GM21367 (cell line): ENCODE results near the gene SLC47A2.
"Not testable (repeated sequence)": the region's sequence is repeated elsewhere in the genome, so short reads cannot be mapped to it uniquely, and the experiment has no call there.

Source experiments
- ATAC-seq: cut with Tn5 transposase; IDR thresholded peaks from one replicate; pipeline ENCODE4 v1.9.1; 2021; ENCODE audit not compliant: unreplicated experiment

Gene SLC47A2

DNA sequence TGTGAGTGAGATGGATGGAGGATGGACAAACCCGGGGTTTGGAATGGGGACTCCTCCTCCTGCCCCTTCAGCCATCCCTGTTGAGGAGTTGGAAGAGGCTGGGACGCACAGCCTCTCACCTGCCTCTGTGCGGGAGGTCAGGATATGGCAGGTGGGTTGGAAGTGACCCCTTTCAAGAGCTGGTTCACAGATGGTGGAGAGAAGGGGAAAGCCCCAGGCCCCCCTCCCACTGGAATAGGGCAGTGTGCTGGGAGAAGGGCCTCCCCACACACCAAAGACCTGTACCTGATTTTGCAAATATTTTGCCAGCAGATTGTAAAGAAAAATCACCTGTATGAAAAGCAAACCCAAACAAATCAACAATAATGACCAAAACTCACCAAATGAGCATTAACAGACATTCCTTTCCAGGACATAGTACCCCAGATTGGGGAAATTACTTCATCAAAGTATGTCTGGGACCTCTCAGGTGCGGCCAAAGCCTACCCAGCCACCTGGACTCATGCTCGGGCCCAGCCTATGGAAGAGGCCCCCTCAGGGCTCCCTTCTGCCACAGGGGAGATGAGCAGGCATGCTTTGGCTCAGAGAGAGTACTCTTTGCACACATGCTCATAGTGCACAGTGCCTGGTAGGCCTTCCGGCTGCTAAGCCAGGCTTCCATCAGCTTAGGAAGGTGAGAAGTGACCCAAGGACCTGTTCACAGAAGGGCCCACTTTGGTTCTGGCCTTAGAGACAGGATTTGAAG is 7.8 kb downstream of the SLC47A2 start:
- no peak for ATAC-seq

GRCh38 chr17:19707728-19708221 is 8.6 kb downstream of the SLC47A2 start:
- ATAC-seq: no peak

DNA sequence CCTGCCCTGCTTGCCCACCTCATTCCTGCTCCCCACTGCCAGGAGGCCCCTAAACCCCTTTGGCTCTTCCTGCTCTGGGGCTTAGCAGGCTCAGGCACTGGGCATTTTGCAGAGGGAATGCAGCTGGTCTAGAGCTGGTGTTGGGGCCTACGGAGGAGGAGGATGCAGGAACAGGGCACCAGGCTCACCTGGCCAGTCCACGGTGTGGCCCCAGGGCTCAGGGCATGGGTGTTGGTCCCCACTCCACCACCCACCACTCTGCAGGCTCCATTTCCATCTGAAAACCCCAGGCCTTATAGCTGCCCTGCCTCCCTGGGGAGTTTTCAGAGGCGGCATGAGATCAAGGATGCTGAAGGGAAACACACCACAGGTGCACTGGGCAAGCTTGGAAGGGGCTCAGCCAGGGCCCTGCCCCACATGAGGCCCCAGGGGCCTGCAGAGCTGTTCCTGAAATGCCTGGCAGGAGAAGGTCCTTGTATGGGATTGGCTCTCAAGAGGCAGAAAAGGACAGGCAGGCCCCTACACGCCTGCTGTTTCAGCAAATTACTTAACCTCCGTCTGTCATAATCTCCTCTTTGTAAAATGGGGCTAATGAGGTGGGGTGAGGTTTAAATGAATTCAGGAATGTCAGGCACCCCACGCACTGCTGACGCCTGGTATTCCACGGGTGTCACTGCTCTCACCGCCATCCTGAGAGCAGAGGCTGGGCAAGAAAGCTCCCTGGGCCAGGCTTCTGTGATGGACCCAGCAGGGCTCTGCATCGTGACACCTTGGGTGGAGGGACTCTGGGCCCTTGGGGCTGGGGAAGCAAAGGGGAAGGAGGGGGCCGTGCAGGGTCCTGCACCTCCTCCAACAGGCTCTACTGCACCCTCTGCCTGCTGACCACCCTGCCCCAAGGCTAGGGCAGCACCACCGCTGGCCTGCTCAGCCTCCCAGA is 9.3 kb downstream of the SLC47A2 start:
- no peak for ATAC-seq

- no peak for ATAC-seq
Observed at GRCh38 chr17:19705771-19706770, 10.3 kb downstream of the SLC47A2 start.

DNA sequence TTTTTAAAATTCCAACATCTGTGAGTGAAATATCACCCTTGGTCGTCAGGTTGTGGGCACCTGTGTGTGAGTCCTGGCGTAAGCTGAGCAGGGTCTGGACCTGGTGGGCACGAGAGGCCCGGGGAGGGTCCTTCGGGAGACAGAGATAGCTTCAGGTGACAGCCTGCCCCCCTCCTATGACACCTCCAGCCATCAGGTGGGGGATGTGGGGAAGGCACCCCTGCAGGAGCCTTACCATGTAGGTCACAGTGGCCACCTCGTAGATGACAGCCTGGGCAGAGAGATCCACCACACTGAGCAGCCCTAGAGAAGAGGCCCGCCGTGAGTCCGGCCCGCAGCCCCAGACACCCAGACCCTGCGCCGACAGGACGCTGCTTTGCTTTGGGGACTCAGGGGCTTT is 11.2 kb downstream of the SLC47A2 start:
- ATAC-seq: no peak

DNA sequence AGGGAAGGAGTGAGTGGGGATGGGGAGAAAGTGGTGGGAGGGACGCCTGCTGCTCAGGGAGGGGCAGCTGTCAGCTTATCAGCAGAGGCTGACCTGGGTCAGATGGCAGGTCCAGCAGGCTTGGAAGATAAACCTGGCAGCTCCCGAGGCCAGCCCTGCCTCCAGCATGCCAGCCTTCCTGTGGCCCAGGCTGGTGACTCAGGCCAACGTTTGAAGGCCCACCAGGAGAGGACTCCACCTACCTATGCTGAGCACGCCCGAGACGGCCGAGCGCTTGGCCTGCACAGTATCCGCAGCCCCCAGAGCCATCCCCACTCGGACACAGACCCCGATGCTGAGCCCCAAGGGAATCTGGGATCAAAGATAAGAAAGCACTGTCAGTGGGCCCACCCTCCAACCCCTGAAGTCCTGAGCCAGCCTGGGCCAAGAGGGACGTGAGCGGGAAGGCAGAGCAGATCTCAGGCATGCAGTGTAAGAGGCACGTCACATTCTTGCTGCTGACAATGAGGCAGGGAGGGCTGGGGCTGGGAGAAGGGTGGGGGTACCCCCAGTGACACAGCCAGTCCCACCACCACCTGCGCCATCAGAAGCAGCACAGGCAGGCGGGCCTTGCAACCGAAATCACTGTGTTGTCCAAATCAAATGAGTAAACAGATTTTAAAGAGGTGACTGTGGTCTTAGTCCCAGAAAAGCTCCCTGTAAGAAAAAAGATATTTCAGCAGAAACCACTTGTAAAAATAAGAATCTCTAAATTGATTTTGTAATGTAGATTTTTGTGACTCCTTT is 12.4 kb downstream of the SLC47A2 start:
- no peak for ATAC-seq

- ATAC-seq: no peak
Observed at GRCh38 chr17:19703106-19703827, 13.1 kb downstream of the SLC47A2 start.

DNA sequence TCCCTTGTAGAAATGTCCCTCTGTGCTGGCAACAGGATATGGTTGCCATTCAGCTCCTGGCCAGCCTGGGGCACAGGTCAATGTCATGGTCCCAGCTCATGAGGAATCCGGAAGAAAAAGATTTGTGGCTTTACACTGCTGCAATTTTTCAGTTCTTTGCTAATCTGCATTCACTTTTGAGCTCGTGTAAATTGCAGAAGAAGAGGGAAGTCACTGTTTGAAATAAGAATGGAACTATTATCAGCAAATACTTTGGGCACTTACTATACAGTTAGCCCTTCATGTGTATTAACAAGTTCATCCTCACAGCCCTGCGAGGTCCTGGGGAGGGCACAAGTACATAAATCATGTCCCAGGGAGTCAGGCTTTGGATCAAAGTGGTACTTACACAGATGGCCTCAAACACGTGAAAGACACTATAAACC is 14.2 kb downstream of the SLC47A2 start:
- ATAC-seq: no peak

GRCh38 chr17:19686400-19687090 is 29.8 kb downstream of the SLC47A2 start:
- ATAC-seq: no peak

- not testable (repeated sequence) for ATAC-seq
Observed at GRCh38 chr17:19684909-19685580, 31.3 kb downstream of the SLC47A2 start.

- ATAC-seq: no peak
Observed at GRCh38 chr17:19683117-19683516, 33.3 kb downstream of the SLC47A2 start.

DNA sequence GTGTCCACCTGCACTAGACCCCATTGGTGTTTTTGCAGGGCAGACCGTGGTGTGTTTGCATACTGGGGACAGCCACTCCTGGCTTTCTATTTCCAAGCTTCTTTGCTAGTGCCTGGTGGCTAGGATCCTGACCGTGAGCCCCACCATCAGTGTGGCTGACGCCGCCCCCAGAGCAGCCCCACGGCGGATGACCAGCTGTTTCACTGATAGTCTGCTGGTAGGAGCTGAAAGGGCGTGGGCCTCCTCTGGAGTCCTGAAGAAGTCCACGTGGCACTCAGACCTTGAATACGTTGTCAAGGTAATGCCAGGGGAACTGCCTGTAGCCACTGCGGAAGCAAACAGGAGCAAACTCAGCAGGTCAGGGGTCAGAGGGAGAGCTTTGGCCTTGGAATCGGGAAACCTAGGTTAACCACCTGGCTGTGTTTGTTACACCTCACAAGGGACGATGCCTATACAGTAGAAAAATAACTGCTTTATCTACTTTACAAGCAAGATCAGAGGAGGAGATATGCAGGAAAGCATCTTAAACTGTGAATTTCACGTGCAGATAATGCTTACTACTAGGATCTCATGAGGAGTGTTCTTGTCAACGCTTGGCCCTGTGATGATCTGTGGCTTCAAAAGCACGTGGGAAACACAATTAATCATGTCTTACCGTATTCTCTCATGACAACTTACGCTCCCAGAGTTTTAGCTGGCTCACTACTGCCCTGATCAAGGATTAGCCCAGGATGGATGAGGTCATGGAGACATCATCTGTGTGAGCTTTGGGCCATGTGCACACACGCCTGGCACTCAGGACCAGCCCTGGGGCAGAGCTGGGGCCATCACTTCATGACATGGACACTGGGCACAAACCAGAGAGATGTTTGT is 37.6 kb downstream of the SLC47A2 start:
- no peak for ATAC-seq

- no peak for ATAC-seq
Observed at GRCh38 chr17:19677736-19678379, 38.5 kb downstream of the SLC47A2 start.

- ATAC-seq: no peak
Observed at GRCh38 chr17:19676896-19677295, 39.5 kb downstream of the SLC47A2 start.

GRCh38 chr17:19673623-19674022 is 42.8 kb downstream of the SLC47A2 start:
- no peak for ATAC-seq

- ATAC-seq: no peak
Observed at GRCh38 chr17:19672009-19672750, 44.2 kb downstream of the SLC47A2 start.
